ENCODE data around the gene PCDH17.

PCDH17 gene

GRCh38 chr13:57666131-57666953, 34.8 kb downstream of the PCDH17 start:
- no peaks in the 10 kb centered on the region; the same call in 1 of the 2 replicates for H3K4me1 ChIP-seq (ENCODE audit: insufficient read depth, low read length)
- H3K36me3 ChIP-seq (ENCODE audit: insufficient read depth, low read length) = no peaks in the 10 kb centered on the region
- no peak overlapping the region for H3K9ac ChIP-seq (ENCODE audit: low read depth, low read length)
- no peaks in the 10 kb centered on the region for H3K9me3 ChIP-seq (ENCODE audit: control insufficient read depth, insufficient read depth, low read length)

GRCh38 chr13:57672168-57672567, 40.6 kb downstream of the PCDH17 start:
- Histone ChIP-seq H3K36me3 (ENCODE audit: insufficient read depth, low read length) (no peaks in the 10 kb centered on the region), H3K4me1 (ENCODE audit: insufficient read depth, low read length) (peaks cover 17% of the 10 kb centered on the region), H3K9me3 (ENCODE audit: control insufficient read depth, insufficient read depth, low read length) (no peaks in the 10 kb centered on the region), H3K9ac (ENCODE audit: low read depth, low read length) (no peak overlapping the region)

GRCh38 chr13:57673197-57673596, 41.7 kb downstream of the PCDH17 start:
- H3K4me1 ChIP-seq (ENCODE audit: insufficient read depth, low read length) = peaks cover 17% of the 10 kb centered on the region
- H3K9me3 ChIP-seq (ENCODE audit: control insufficient read depth, insufficient read depth, low read length) = no peaks in the 10 kb centered on the region
- H3K9ac ChIP-seq (ENCODE audit: low read depth, low read length) = no peak overlapping the region

GRCh38 chr13:57675526-57675925, 44.0 kb downstream of the PCDH17 start:
- Histone ChIP-seq H3K36me3 (ENCODE audit: insufficient read depth, low read length) (no peaks in the 10 kb centered on the region), H3K9ac (ENCODE audit: low read depth, low read length) (no peak overlapping the region), H3K4me1 (ENCODE audit: insufficient read depth, low read length) (peaks cover 17% of the 10 kb centered on the region), H3K9me3 (ENCODE audit: control insufficient read depth, insufficient read depth, low read length) (no peaks in the 10 kb centered on the region)

More at GRCh38 chr13:57673197-57673596, 41.7 kb downstream of the PCDH17 start:
- H3K36me3 ChIP-seq (ENCODE audit: insufficient read depth, low read length) = no peaks in the 10 kb centered on the region

- H3K4me1 ChIP-seq (ENCODE audit: insufficient read depth, low read length) = peaks cover 10% of the 10 kb centered on the region; the same call in 1 of the 2 replicates
- no peaks in the 10 kb centered on the region for H3K36me3 ChIP-seq (ENCODE audit: insufficient read depth, low read length)
- no peaks in the 10 kb centered on the region for H3K9me3 ChIP-seq (ENCODE audit: control insufficient read depth, insufficient read depth, low read length)
- no peak overlapping the region for H3K9ac ChIP-seq (ENCODE audit: low read depth, low read length)
These were observed 49.1 kb downstream of the PCDH17 start for GRCh38 chr13:57680609-57681008.

- Histone ChIP-seq H3K36me3 (ENCODE audit: insufficient read depth, low read length) (no peaks in the 10 kb centered on the region), H3K9me3 (ENCODE audit: control insufficient read depth, insufficient read depth, low read length) (no peaks in the 10 kb centered on the region), H3K4me1 (ENCODE audit: insufficient read depth, low read length) (peaks cover 10% of the 10 kb centered on the region; the same call in 1 of the 2 replicates), H3K9ac (ENCODE audit: low read depth, low read length) (no peak overlapping the region)
These were observed 50.7 kb downstream of the PCDH17 start for GRCh38 chr13:57682128-57682716.

- Histone ChIP-seq H3K9me3 (ENCODE audit: control insufficient read depth, insufficient read depth, low read length) (no peaks in the 10 kb centered on the region), H3K4me1 (ENCODE audit: insufficient read depth, low read length) (no peaks in the 10 kb centered on the region), H3K9ac (ENCODE audit: low read depth, low read length) (no peak overlapping the region), H3K36me3 (ENCODE audit: insufficient read depth, low read length) (no peaks in the 10 kb centered on the region)
These were observed 67.3 kb downstream of the PCDH17 start for GRCh38 chr13:57698851-57699250.

- H3K4me1 ChIP-seq (ENCODE audit: insufficient read depth, low read length) = no peaks in the 10 kb centered on the region
- no peak overlapping the region for H3K9ac ChIP-seq (ENCODE audit: low read depth, low read length)
- no peaks in the 10 kb centered on the region for H3K9me3 ChIP-seq (ENCODE audit: control insufficient read depth, insufficient read depth, low read length)
- H3K36me3 ChIP-seq (ENCODE audit: insufficient read depth, low read length) = no peaks in the 10 kb centered on the region
These were observed 72.5 kb downstream of the PCDH17 start for GRCh38 chr13:57704031-57704430.

GRCh38 chr13:57716295-57716694, 84.8 kb downstream of the PCDH17 start:
- Histone ChIP-seq H3K36me3 (ENCODE audit: insufficient read depth, low read length) (no peaks in the 10 kb centered on the region), H3K9ac (ENCODE audit: low read depth, low read length) (no peak overlapping the region), H3K9me3 (ENCODE audit: control insufficient read depth, insufficient read depth, low read length) (no peaks in the 10 kb centered on the region), H3K4me1 (ENCODE audit: insufficient read depth, low read length) (no peaks in the 10 kb centered on the region)

- Histone ChIP-seq H3K4me1 (ENCODE audit: insufficient read depth, low read length) (peaks cover 8% of the 10 kb centered on the region; the same call in 1 of the 2 replicates), H3K36me3 (ENCODE audit: insufficient read depth, low read length) (no peaks in the 10 kb centered on the region), H3K9ac (ENCODE audit: low read depth, low read length) (no peak overlapping the region), H3K9me3 (ENCODE audit: control insufficient read depth, insufficient read depth, low read length) (no peaks in the 10 kb centered on the region)
These were observed 93.1 kb downstream of the PCDH17 start for GRCh38 chr13:57724486-57725272.

GRCh38 chr13:57725480-57725879, 93.9 kb downstream of the PCDH17 start:
- no peak overlapping the region for H3K9ac ChIP-seq (ENCODE audit: low read depth, low read length)
- peaks cover 8% of the 10 kb centered on the region; the same call in 1 of the 2 replicates for H3K4me1 ChIP-seq (ENCODE audit: insufficient read depth, low read length)
- no peaks in the 10 kb centered on the region for H3K36me3 ChIP-seq (ENCODE audit: insufficient read depth, low read length)
- H3K9me3 ChIP-seq (ENCODE audit: control insufficient read depth, insufficient read depth, low read length) = no peaks in the 10 kb centered on the region

- Histone ChIP-seq H3K9ac (ENCODE audit: low read depth, low read length) (no peak overlapping the region), H3K36me3 (ENCODE audit: insufficient read depth, low read length) (no peaks in the 10 kb centered on the region), H3K4me1 (ENCODE audit: insufficient read depth, low read length) (peaks cover 8% of the 10 kb centered on the region; the same call in 1 of the 2 replicates), H3K9me3 (ENCODE audit: control insufficient read depth, insufficient read depth, low read length) (no peaks in the 10 kb centered on the region)
These were observed 95.4 kb downstream of the PCDH17 start for GRCh38 chr13:57726981-57727380.

- H3K9ac ChIP-seq (ENCODE audit: low read depth, low read length) = no peak overlapping the region
- no peaks in the 10 kb centered on the region for H3K9me3 ChIP-seq (ENCODE audit: control insufficient read depth, insufficient read depth, low read length)
- peaks cover 8% of the 10 kb centered on the region for H3K4me1 ChIP-seq (ENCODE audit: insufficient read depth, low read length)
- H3K36me3 ChIP-seq (ENCODE audit: insufficient read depth, low read length) = no peaks in the 10 kb centered on the region
These were observed 102.8 kb downstream of the PCDH17 start for GRCh38 chr13:57734306-57734705.

- H3K4me1 ChIP-seq (ENCODE audit: insufficient read depth, low read length) = peaks cover 17% of the 10 kb centered on the region
- H3K36me3 ChIP-seq (ENCODE audit: insufficient read depth, low read length) = no peaks in the 10 kb centered on the region
These were observed 107.5 kb downstream of the PCDH17 start for GRCh38 chr13:57739089-57739488.

More at GRCh38 chr13:57739089-57739488, 107.5 kb downstream of the PCDH17 start:
- no peaks in the 10 kb centered on the region for H3K9me3 ChIP-seq (ENCODE audit: control insufficient read depth, insufficient read depth, low read length)
- H3K9ac ChIP-seq (ENCODE audit: low read depth, low read length) = no peak overlapping the region

All from ES-I3 (cell line).